HL-60 (cell line): ENCODE data around the gene CCR5.
A peak's percentile ranks its signal among the peaks of the same experiment; 100 is the strongest.

ENCODE experiments used
- GABPA ChIP-seq: IDR thresholded peaks from 2 replicates; pipeline ENCODE4 v1.6.1; 2012; ENCODE audit warnings: low read depth
- POLR2AphosphoS5 ChIP-seq: IDR thresholded peaks from 2 replicates; pipeline ENCODE4 v1.6.1; 2012; ENCODE audit warnings: low read depth
- SPI1 ChIP-seq: IDR thresholded peaks from 2 replicates; pipeline ENCODE4 v1.6.1; 2012; ENCODE audit warnings: low read depth, mild to moderate bottlenecking, borderline replicate concordance
- TF ChIP-seq, protein P1 (sequence below): IDR thresholded peaks from one replicate; pipeline ENCODE4 v1.5.1; 2011; ENCODE audit warnings: low read length, control low read depth, inconsistent platforms; ENCODE audit not compliant: insufficient read depth
- TF ChIP-seq, protein P2 (sequence below): IDR thresholded peaks from 2 replicates; pipeline ENCODE4 v1.6.1; 2012; ENCODE audit warnings: low read depth; ENCODE audit not compliant: insufficient replicate concordance

DNA sequence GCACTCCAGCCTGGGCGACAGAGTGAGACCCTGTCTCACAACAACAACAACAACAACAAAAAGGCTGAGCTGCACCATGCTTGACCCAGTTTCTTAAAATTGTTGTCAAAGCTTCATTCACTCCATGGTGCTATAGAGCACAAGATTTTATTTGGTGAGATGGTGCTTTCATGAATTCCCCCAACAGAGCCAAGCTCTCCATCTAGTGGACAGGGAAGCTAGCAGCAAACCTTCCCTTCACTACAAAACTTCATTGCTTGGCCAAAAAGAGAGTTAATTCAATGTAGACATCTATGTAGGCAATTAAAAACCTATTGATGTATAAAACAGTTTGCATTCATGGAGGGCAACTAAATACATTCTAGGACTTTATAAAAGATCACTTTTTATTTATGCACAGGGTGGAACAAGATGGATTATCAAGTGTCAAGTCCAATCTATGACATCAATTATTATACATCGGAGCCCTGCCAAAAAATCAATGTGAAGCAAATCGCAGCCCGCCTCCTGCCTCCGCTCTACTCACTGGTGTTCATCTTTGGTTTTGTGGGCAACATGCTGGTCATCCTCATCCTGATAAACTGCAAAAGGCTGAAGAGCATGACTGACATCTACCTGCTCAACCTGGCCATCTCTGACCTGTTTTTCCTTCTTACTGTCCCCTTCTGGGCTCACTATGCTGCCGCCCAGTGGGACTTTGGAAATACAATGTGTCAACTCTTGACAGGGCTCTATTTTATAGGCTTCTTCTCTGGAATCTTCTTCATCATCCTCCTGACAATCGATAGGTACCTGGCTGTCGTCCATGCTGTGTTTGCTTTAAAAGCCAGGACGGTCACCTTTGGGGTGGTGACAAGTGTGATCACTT, 2.0 kb downstream of the CCR5 start:
- TF ChIP-seq, protein P1, sequence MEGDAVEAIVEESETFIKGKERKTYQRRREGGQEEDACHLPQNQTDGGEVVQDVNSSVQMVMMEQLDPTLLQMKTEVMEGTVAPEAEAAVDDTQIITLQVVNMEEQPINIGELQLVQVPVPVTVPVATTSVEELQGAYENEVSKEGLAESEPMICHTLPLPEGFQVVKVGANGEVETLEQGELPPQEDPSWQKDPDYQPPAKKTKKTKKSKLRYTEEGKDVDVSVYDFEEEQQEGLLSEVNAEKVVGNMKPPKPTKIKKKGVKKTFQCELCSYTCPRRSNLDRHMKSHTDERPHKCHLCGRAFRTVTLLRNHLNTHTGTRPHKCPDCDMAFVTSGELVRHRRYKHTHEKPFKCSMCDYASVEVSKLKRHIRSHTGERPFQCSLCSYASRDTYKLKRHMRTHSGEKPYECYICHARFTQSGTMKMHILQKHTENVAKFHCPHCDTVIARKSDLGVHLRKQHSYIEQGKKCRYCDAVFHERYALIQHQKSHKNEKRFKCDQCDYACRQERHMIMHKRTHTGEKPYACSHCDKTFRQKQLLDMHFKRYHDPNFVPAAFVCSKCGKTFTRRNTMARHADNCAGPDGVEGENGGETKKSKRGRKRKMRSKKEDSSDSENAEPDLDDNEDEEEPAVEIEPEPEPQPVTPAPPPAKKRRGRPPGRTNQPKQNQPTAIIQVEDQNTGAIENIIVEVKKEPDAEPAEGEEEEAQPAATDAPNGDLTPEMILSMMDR, result peak; percentile 84
- TF ChIP-seq POLR2AphosphoS5, result no peak
- TF ChIP-seq SPI1, result no peak
- no peak for TF ChIP-seq GABPA
- TF ChIP-seq, protein P2, sequence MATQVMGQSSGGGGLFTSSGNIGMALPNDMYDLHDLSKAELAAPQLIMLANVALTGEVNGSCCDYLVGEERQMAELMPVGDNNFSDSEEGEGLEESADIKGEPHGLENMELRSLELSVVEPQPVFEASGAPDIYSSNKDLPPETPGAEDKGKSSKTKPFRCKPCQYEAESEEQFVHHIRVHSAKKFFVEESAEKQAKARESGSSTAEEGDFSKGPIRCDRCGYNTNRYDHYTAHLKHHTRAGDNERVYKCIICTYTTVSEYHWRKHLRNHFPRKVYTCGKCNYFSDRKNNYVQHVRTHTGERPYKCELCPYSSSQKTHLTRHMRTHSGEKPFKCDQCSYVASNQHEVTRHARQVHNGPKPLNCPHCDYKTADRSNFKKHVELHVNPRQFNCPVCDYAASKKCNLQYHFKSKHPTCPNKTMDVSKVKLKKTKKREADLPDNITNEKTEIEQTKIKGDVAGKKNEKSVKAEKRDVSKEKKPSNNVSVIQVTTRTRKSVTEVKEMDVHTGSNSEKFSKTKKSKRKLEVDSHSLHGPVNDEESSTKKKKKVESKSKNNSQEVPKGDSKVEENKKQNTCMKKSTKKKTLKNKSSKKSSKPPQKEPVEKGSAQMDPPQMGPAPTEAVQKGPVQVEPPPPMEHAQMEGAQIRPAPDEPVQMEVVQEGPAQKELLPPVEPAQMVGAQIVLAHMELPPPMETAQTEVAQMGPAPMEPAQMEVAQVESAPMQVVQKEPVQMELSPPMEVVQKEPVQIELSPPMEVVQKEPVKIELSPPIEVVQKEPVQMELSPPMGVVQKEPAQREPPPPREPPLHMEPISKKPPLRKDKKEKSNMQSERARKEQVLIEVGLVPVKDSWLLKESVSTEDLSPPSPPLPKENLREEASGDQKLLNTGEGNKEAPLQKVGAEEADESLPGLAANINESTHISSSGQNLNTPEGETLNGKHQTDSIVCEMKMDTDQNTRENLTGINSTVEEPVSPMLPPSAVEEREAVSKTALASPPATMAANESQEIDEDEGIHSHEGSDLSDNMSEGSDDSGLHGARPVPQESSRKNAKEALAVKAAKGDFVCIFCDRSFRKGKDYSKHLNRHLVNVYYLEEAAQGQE, result no peak
